ENCODE measurements around the gene LRP1B.

- TF ChIP-seq NFIC (IDR thresholded peaks at IDR 0.05) (no peak), RAD21 (IDR thresholded peaks at IDR 0.05; ENCODE audit: low read depth) (no peak), CEBPB (IDR thresholded peaks at IDR 0.05) (no peak), YY1 (IDR thresholded peaks at IDR 0.05; ENCODE audit: low read depth) (no peak)
- TF ChIP-seq, protein P1, sequence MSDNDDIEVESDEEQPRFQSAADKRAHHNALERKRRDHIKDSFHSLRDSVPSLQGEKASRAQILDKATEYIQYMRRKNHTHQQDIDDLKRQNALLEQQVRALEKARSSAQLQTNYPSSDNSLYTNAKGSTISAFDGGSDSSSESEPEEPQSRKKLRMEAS (IDR thresholded peaks at IDR 0.05) = no peak
Observed at GRCh38 chr2:141522048-141522447, 608.8 kb downstream of the LRP1B start.

Measured in Ishikawa (cell line).